ENCODE data around the gene TEX13D.

The TEX13D gene

GRCh38 chrX:124348182-124348581 lies 15.7 kb downstream of the TEX13D start:
- no peak for DNase-seq (ENCODE audit: low read depth)

GRCh38 chrX:124348885-124349453 lies 16.5 kb downstream of the TEX13D start:
- DNase-seq (ENCODE audit: low read depth): no peak

GRCh38 chrX:124354648-124355047 lies 22.2 kb downstream of the TEX13D start:
- no peak for DNase-seq (ENCODE audit: low read depth)

GRCh38 chrX:124358800-124359383 lies 26.4 kb downstream of the TEX13D start:
- DNase-seq (ENCODE audit: low read depth): no peak

- DNase-seq (ENCODE audit: low read depth): no peak
Observed at GRCh38 chrX:124362072-124362471, 29.6 kb downstream of the TEX13D start.

GRCh38 chrX:124362761-124363160 lies 30.3 kb downstream of the TEX13D start:
- DNase-seq (ENCODE audit: low read depth): no peak

GRCh38 chrX:124369722-124370121 lies 37.3 kb downstream of the TEX13D start:
- DNase-seq (ENCODE audit: low read depth): no peak

GRCh38 chrX:124373348-124373747 lies 40.9 kb downstream of the TEX13D start:
- DNase-seq (ENCODE audit: low read depth): no peak

- no peak for DNase-seq (ENCODE audit: low read depth)
Observed at GRCh38 chrX:124378643-124379042, 46.2 kb downstream of the TEX13D start.

GRCh38 chrX:124383354-124383753 lies 50.9 kb downstream of the TEX13D start:
- DNase-seq (ENCODE audit: low read depth): no peak

GRCh38 chrX:124386401-124386800 lies 53.9 kb downstream of the TEX13D start:
- no peak for DNase-seq (ENCODE audit: low read depth)

Data from GM04503 (cell line).